ENCODE measurements around the gene MAPKAP1.

- no peak; the same call in 1 of the 2 replicates for TF ChIP-seq POLR2A (IDR thresholded peaks at IDR 0.05; ENCODE audit: low read depth, low read length)
- TF ChIP-seq POLR2AphosphoS5 (IDR thresholded peaks at IDR 0.05; ENCODE audit: low read depth, low read length): peak; percentile 60; the same call in 1 of the 2 replicates
- no peak for TF ChIP-seq TAF1 (IDR thresholded peaks at IDR 0.05; ENCODE audit: borderline replicate concordance, low read depth, low read length)
These were observed 49.5 kb upstream of the MAPKAP1 start for GRCh38 chr9:125756518-125756917.
